DLD1 (cell line): ENCODE data around the gene DNAH2.

Source experiments
- in situ Hi-C: cut with HindIII; loops from 2 replicates; pipeline ENCODE4 v1.10.0; 2017; ENCODE audit warnings: low sequenced_read_pairs

Gene DNAH2

GRCh38 chr17:7703584-7704479 lies 13.7 kb upstream of the DNAH2 start:
- in situ Hi-C loops = no loop called here

GRCh38 chr17:7704601-7705268 lies 12.8 kb upstream of the DNAH2 start, which contains the start of gene EFNB3:
EFNB3 (plus strand) TSS chr17:7705202; CDS start chr17:7705599, 397 bp downstream.
- in situ Hi-C loops = no loop called here

DNA sequence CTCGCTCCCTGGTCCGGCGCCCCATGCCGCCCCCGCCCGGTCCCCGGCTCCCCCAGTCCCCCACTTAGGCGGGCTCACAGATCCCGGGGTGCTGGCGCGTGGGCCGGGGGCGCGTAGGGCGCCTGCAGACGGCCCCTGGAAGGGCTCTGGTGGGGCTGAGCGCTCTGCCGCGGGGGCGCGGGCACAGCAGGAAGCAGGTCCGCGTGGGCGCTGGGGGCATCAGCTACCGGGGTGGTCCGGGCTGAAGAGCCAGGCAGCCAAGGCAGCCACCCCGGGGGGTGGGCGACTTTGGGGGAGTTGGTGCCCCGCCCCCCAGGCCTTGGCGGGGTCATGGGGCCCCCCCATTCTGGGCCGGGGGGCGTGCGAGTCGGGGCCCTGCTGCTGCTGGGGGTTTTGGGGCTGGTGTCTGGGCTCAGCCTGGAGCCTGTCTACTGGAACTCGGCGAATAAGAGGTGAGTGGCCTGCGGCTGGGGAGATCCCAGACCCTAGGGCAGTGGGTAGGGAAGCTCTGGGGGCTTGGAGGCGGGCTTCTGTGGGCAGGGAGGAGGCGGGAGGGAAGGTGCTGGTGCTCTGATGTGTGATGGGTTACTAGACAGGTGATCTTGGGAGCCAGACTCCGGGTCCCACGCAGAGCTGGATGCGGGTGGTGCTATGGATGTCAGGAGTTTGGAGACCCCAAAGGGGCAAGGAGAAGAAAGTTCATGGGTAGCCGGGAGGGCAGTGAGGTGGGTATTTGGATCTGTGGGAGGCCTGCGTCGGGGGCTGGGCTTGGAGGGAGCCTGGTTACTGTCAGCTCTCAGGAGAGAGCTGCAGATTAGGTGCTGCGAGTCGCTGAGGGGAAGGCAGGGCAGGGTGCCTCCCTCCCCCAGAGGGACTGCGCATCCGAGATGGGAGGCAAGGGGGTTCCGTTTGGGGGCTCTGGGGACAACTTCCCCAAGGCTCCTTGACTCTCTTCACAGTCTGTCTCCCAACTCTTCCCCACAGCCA lies 12.0 kb upstream of the DNAH2 start:
- in situ Hi-C loops = no loop called here

DNA sequence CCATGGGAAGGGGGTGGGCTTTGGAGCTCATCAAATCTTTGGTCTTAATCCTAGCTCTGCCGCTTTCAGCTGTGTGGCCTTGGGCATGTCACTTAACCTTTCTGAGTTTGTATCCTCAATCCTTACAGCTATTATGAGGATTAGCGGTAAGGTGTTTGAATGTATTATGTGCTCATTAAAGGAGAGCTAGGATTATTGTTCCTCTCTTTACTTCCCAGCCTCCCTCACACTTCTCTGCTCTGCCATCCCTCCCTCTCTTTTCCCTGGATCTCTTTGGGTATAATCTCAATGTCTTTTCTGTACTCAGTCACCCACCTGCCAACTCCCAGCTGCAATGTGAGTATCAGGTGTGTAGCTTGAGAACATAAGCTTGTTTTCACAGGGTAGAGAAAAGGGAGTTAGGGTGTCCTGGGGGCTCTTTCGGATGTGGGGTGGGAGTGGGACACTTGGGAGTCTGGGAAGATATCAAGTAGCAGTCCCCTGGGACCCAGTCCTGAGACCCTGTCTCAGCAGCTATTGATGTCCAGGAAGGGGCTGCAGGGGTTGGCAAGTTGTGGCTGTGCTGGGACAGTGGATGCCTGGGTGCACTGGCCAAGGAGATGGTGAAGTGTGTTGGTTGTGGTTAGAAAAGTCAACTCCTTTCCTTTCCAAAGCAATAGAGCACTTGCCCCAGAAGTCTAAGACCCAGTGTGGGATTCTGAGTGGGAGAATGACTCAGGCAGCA lies 10.8 kb upstream of the DNAH2 start:
- in situ Hi-C loops = no loop called here

- in situ Hi-C loops = no loop called here
Measured at GRCh38 chr17:7707446-7707845, 10.1 kb upstream of the DNAH2 start.

GRCh38 chr17:7707858-7708750 lies 9.4 kb upstream of the DNAH2 start:
- in situ Hi-C loops = no loop called here

GRCh38 chr17:7709031-7709430 lies 8.5 kb upstream of the DNAH2 start:
- in situ Hi-C loops = no loop called here

GRCh38 chr17:7710301-7710700 lies 7.2 kb upstream of the DNAH2 start:
- in situ Hi-C loops = no loop called here

DNA sequence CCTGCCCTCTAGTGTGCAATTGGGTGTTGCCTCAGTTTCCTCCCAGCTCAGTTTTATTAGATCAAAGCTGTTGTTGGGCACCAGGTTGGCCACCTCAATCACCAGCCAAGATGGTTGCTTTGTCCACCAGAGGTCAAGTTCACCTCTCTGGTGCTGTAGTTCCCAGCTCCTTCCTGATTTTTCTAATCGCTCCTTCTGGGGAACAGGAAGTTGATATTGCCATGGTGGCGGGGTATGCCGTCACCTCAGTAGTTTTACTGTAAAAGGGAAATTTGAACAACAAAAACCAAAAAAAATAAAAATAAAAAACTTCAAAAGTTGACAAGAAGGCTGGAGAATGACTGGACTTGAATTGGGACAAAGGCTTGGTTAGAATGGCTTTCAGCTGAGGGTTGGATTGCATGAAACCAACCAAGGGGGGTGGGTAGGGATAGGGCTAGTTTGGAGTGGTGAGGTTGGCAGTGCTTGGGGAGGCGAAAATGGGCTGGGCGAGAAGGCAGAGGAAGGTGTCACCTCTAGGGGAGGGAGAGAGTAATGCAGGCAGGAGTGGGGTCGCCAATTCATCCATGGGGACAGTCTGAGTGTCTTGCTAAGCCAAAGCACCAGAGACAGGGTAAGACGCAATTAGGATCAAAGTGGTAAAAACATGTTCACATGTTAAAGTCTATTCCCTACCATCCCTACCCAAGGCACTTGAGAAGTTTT lies 6.3 kb upstream of the DNAH2 start:
- in situ Hi-C loops = no loop called here

- in situ Hi-C loops = no loop called here
Measured at GRCh38 chr17:7712111-7712771, 5.3 kb upstream of the DNAH2 start.

GRCh38 chr17:7713782-7714181 lies 3.8 kb upstream of the DNAH2 start:
- in situ Hi-C loops = no loop called here

- in situ Hi-C loops = no loop called here
Measured at GRCh38 chr17:7714721-7715594, 2.6 kb upstream of the DNAH2 start.

GRCh38 chr17:7715936-7716886 lies 1.3 kb upstream of the DNAH2 start:
- in situ Hi-C loops = no loop called here

DNA sequence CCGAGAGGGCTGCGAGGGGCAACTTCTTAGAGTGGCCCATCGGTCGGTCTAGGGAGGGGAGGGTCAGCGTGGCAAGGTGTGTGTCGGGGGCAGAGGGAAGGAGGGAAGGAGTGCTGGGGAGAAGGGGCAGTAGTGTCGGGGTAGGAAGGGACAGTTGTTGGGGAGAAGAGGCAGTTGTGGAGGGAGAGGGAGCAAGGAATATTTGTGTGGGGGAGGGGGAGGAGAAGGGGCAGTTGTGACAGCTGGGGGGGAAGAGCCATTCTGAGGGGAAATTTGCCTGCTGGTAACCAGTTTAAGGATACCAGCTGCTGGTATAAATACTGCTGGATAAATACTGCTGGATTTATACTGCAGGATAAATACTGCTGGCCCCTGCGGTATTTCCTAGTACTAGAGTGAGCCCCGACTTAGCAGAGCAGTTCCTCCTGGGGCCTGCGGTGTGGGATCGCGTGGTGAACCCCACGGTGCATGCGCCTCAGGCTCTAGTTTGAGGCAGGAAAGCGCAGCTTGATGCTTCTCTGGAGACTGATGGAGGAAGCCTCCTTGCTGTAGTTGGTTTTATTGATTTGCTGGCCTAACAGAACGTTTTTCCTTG lies 309 bp downstream of the DNAH2 start:
- in situ Hi-C loops = no loop called here

- in situ Hi-C loops = no loop called here
Measured at GRCh38 chr17:7719661-7720060, 2.1 kb downstream of the DNAH2 start.

DNA sequence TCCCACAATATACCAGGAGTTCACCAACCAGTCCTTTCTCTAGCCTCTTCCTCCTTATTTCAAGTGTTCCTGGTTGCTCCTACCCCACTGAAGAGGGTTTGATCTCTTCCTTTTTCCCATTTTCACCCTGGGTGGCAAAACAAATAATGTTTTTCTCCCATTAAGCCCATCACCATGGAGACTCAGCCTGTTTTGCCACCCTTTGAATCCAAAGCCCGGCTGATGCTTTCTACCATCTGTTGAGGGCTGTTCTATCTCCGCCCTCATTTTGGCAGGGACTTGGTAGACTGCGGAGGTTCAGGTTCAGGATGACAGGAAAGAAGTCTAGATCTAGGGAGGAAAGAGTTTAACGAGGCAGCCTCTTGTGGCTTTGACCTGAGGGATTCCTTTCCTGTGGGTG lies 2.6 kb downstream of the DNAH2 start:
- in situ Hi-C loops = no loop called here
